ENCODE measurements around the gene ZP2.
"Not testable (repeated sequence)": the region's sequence is repeated elsewhere in the genome, so short reads cannot be mapped to it uniquely, and the experiment has no call there.

Gene ZP2

DNA sequence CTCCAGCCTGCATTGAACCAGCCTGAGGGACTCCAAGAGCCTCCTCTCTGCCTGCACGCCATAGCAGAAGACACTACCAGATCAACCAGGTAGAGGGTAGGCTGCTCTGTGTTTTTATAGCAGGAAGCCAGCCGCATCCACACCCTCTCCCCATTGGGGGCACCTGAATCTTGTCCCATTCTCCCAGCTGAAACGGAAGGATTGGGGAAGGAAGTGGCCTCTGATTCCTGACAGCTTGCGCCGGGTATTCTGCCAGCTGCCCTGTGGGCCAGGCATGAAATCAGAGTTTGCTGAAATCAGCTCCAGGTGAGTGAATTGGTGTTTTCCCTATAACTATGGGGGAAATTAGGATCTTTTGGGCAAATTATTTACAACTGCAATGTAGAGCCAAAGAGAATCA is at the start of gene ZP2:
Gene ZP2 (minus strand): TSS at position 89 of the 400 bp plus-strand sequence. CDS start 27 bp downstream, at position 62.
- DNase-seq (ENCODE audit: low read depth): no peak
- H3K4me3 ChIP-seq (ENCODE audit: low read length): no peak within 1 kb of the TSS
- TF ChIP-seq, protein P1, sequence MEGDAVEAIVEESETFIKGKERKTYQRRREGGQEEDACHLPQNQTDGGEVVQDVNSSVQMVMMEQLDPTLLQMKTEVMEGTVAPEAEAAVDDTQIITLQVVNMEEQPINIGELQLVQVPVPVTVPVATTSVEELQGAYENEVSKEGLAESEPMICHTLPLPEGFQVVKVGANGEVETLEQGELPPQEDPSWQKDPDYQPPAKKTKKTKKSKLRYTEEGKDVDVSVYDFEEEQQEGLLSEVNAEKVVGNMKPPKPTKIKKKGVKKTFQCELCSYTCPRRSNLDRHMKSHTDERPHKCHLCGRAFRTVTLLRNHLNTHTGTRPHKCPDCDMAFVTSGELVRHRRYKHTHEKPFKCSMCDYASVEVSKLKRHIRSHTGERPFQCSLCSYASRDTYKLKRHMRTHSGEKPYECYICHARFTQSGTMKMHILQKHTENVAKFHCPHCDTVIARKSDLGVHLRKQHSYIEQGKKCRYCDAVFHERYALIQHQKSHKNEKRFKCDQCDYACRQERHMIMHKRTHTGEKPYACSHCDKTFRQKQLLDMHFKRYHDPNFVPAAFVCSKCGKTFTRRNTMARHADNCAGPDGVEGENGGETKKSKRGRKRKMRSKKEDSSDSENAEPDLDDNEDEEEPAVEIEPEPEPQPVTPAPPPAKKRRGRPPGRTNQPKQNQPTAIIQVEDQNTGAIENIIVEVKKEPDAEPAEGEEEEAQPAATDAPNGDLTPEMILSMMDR (conservative IDR thresholded peaks at IDR 0.05; ENCODE audit: low read depth, low read length): no peak

DNA sequence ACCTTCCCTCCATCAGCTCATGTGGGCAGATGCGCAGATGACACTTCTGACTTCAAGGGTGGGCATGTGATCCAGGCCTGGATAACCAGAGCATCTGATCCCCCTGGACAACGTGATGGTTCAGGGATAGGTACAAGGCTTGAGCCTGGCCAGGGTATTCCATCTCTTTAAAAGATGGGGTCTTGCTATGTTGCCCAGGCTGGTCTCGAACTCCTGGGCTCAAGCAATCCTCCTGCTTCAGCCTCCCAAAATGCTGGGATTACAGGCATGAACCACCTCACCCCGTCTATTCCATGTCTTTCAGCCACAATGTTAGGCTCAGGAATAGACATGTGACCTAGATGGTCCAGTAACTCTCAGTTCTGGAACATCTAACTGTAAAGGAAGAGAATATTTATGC is 45.9 kb upstream of the ZP2 start:
- no peak for DNase-seq (ENCODE audit: low read depth)
- TF ChIP-seq, protein P1 (conservative IDR thresholded peaks at IDR 0.05; ENCODE audit: low read depth, low read length): no peak
- no peak overlapping the region for H3K4me3 ChIP-seq (ENCODE audit: low read length)

DNA sequence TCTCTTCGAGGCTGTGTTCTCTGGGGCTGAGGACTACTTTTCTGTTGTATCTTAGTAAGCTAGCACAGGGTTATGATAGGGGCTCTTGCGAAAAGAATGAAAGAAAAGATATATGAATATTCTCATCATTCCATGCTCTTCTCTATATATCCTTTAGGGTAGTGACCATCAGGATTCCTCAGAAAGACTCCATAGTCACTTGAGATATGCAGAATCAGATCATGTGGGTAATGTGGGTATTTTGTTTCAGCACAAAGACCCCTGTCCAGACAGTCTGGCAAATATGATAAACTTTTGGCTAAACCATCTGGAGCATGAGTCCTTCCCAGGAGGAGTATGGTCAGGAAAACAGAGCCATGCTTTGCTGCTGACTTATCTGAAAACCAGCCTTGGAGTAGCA is 45.3 kb upstream of the ZP2 start:
- DNase-seq (ENCODE audit: low read depth): no peak
- TF ChIP-seq, protein P1 (conservative IDR thresholded peaks at IDR 0.05; ENCODE audit: low read depth, low read length): no peak
- no peak overlapping the region for H3K4me3 ChIP-seq (ENCODE audit: low read length)

DNA sequence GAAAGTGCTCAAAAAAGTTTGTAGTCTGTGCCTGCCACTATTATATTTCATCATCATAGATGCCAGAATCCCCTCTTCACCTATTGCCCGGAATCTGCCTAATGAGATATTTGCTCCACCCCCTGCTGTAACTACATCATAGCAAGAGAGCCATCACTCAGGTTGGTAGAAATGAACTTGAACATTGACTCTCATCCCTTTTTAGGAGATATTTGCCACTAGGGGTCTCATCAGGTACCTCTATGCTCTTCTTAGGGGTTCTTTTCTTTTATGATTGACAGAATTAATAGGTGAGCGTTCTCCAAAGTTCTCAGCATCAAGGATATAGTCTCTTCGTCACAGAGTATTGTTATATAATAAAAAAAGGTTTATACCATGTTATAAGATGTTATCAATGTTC is 42.1 kb upstream of the ZP2 start:
- no peak for DNase-seq (ENCODE audit: low read depth)
- no peak overlapping the region for H3K4me3 ChIP-seq (ENCODE audit: low read length)
- TF ChIP-seq, protein P1 (conservative IDR thresholded peaks at IDR 0.05; ENCODE audit: low read depth, low read length): no peak

DNA sequence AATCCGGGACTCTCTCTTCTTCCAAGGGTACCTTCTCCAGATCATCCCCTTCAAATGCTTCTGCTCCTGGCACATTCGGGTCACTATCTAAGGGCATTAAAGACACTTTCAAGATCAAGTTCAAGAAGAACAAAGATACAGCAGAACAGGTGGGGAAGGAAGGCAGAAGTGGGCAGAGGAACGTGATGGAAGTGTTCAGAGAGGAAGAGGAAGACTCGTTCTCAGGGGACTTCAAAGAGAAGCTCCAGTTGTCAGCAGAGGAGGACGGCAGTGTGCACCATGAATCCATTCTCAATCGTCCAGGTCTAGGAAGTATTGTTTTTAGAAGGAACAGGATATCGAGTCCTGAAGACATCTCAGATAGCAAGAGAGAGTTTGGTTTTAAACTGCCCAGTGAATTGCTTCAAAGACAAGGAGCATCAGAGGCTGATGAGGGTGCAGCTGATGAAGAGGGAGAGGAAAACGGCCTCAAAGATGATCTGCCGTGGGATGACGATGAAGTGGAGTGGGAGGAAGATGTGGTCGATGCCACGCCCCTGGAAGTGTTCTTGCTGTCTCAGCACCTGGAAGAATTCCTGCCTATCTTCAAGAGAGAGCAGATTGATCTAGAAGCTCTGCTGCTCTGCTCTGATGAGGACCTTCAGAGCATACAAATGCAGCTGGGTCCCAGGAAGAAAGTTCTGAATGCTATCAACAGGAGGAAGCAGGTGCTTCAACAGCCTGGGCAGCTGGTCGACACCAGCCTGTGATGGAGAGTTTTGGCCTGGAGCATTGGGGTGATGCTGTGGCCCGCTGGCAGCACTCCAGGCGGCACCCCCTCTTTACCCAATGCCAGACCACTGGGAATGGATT is 38.9 kb upstream of the ZP2 start:
- DNase-seq (ENCODE audit: low read depth): no peak
- H3K4me3 ChIP-seq (ENCODE audit: low read length): no peak overlapping the region
- TF ChIP-seq, protein P1 (conservative IDR thresholded peaks at IDR 0.05; ENCODE audit: low read depth, low read length): no peak

DNA sequence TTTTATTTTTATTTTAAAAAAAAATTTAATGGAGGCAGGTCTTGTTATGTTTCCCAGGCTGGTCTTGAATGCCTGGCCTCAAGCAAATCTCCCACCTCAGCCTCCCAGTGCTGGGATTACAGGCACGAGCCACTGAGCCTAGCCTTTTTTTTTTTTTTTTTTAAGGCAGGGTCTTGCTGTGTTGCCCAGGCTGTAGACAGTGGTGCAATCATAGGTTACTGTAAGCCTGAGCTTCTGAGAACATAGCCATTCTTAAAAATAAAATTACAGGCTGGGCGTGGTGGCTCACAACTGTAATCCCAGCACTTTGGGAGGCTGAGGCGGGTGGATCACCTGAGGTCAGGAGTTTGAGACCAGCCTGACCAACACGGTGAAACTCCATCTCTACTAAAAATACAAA is 36.8 kb upstream of the ZP2 start:
- not testable (repeated sequence) for H3K4me3 ChIP-seq (ENCODE audit: low read length); DNase-seq (ENCODE audit: low read depth)

DNA sequence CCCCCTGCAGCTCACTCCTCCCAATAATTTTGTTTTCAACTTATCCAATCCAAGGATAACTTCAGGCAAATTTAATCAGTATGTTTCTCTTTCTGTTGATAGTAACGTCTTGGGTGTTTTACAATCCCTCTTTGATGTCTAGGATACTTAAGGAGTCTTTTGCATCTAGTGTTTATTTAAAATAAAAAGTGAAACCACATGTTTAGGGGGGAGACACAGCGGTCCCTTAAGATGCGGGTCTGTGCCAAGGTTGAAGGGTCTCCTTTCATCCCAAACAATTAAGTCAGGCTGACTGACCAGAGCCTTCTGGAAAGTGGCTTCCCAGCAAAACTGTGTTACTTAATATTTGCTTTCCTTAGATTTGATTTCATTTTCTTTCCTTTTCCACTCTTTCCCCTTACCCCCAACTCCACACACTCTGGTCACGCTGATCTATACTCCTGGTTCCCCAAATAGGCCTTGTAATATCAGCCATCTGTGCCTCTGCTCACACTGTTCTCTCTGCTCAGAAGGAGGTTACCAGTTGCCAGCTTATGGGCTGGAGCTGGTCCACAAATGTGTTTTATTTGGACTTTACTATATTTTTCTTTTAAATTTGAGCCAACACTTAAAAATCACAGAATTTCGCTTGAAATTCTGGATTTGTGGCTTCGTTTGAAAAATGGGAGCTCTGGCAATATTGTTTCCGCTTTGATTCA is 33.3 kb upstream of the ZP2 start:
- TF ChIP-seq, protein P1 (conservative IDR thresholded peaks at IDR 0.05; ENCODE audit: low read depth, low read length): no peak
- no peak overlapping the region for H3K4me3 ChIP-seq (ENCODE audit: low read length)
- DNase-seq (ENCODE audit: low read depth): no peak
